T47D (cell line): Measurements from ENCODE around the gene DPYSL3.

ENCODE experiments used
- DNase-seq, 2 experiments: peaks; one replicate each; pipeline versions ENCODE4 v3.0.0 to v3.0.0-alpha.2; 2011 to 2012; ENCODE audit warnings: low read depth in 1 of 2, low spot score in 1 of 2
- JUND ChIP-seq: IDR thresholded peaks from 2 replicates; pipeline ENCODE4 v1.6.1; 2012; ENCODE audit warnings: low read depth
- in situ Hi-C: cut with HindIII; loops from 2 replicates; pipeline ENCODE4 v1.10.0; 2016; ENCODE audit warnings: low sequenced_read_pairs, low pct_unique_long_range_greater_than_20kb

The DPYSL3 gene

DNA sequence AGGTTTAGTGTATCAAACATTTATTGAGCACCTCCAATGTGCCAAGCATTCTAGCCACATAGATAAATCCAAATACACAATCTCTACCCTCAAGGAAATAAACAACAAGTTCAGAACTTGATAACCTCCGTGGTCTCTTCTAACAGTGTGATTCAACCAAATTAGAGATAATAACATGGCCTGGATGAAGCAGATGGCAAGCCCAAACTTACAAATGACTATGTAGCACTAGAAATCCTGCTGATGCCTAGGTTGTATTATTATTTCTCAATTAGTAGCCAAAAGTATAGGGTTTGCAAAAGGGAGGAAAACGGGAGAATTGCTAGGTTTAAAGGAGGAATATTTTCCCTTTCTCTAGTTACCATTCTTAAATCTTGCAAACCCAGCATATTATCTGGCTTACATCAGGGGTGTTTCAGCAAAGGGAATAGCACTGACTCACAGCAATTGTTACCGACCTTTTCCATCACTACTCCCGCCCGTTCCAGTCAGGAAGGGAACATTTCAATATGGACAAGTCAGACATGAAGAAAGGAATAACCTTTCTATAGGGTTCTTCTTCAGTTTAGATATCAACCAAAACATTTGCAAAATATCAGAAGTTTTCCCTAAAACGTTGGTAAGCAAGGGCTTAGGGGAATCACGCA is 2.3 kb downstream of the DPYSL3 start:
- no peak for DNase-seq
- in situ Hi-C loops = no loop called here
- no peak for TF ChIP-seq JUND

DNA sequence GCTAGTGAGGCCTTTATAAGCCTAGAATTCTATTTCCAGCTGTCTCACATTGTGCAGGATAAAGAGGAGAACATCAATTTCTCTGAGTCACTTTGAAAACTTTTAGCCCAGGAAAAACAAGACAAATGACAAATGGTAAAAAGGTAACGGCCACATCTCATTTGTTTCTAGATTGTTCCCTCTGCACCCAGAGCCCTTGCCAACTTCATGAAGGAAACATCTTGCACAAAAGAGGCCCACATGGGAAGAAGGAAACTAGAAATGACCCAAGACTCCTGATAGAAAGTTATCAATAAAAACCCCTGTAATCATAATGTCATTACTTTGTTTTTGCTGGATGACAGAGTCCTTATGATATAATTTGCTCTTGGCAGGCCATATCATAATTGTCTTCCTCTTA is 5.3 kb downstream of the DPYSL3 start:
- in situ Hi-C loops = no loop called here
- no peak for TF ChIP-seq JUND
- DNase-seq = no peak

DNA sequence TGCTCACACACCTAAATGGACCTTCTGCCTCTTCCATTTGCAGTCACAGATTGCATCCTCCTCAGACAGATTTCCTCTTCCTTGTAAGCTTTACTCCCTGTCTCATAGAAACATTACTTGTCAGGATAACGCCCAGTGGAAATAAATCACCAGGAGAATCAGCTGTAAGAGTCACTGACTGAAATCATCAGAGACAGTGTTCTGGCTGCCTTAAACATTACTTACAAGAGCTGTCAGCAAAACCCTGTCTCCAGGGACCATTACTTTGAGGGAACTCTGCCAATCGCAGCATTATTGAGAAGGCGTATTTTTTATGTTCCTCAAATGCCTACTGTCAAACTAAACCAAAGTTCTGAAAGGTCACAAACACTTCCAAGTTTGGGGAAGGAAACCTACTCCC is 5.9 kb downstream of the DPYSL3 start:
- no peak for TF ChIP-seq JUND
- no peak for DNase-seq
- in situ Hi-C loops = no loop called here

DNA sequence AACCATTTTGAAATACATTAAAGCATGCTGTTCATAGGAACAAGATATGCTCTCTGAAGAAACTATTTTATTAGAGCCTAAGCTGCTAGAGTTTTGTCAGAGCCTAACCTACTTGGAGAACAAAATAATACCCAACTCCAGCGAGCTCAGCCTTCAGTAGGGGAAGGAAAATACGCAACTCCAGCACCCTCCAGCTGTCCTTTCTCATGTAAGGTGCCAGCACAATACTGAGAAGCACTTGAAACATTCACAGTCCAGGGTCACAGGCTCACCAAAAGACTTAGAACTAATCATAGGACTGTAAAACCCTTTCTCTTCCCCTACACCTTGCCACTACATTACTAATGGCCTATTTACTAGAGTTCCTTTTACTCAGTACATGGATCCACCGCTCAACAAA is 18.9 kb downstream of the DPYSL3 start:
- no peak for TF ChIP-seq JUND
- DNase-seq = no peak
- in situ Hi-C loops = no loop called here

DNA sequence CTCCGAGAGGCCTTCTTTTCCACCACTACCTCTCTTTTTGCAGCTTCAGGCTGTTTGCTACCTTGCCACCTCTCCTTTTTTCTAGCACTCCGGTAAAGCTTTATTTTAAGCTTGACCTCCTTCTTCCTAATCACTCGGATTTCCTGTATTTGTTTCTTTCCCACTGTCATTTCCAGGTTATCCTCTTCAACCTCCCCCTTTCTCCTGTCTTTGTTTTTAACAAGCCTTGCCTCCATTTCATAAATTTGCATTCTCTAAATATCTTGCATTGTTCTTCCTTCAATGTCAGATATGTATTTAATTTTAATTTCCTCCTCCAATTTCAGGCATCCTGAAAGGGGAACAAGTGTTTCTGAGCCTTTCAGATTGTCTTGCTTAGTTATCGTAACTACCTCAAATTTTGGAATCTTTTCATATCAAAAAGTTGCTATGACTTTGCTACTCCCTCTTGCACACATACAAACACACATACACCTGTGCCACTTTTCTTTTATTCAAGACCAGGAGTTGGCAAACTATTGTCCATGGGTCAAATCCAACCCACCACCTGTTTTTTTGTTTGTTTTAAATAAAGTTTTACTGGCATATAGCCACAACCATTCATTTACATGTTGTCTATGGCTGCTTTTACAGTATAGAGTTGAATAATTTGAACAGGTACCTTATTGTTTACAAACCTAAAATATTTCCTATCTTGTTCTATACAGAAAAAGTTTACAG is 22.7 kb downstream of the DPYSL3 start:
- no peak for TF ChIP-seq JUND

DNA sequence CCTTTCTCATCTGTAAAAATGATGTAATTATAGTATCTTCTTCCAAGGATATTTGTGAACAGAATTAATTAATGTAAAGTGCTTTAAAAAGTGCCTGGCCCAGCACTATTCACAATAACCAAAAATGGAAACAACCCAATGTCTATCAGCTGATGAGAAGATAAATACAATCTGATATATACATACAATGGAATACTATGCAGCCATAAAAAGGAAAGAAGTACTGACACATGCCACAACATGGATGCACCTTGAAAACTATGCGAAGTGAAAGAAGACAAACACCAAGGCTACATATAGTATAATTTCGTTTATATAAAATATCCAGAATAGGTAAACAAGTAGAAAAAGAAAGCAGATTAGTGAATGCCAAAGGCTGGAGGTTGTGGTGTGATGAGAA is 24.1 kb downstream of the DPYSL3 start:
- no peak for TF ChIP-seq JUND
- DNase-seq = no peak
- in situ Hi-C loops = no loop called here

More for the DNA sequence above, 22.7 kb downstream of the DPYSL3 start:
- no peak for DNase-seq
- in situ Hi-C loops = no loop called here

DNA sequence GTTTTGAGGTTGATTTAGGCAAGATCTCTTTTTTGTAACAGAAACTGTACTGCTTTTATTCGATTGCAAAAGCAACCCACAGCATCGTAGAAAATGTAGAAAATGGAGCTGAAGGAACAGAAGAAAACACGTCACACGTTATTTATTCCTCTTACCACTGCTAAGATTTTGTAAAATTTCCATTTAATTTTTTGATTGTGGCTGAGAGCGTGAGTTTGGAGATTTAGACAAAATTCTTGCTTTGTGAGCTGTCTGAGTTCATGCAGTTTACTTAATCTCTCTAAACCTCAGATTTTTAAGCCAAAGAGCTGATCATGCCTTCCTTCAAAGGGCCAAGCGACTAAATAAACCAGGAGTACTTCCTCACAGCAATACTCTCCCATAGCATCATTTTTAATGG is 24.8 kb downstream of the DPYSL3 start:
- in situ Hi-C loops = no loop called here
- DNase-seq = no peak
- no peak for TF ChIP-seq JUND

DNA sequence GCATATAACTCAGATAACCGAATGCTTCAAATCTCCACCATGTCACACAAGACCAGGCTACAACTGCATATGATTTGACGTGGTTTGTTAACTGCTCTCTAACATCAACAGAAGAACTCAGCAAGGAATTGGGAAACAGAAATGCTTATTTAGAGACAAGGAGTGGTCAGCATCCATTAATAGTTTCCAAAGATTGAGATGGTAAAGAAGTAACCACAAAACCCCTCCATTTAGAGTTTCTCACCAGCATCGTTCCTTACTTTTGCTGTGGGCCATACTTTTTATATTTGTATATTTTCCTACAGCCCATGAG is 25.2 kb downstream of the DPYSL3 start:
- in situ Hi-C loops = no loop called here
- DNase-seq = no peak

DNA sequence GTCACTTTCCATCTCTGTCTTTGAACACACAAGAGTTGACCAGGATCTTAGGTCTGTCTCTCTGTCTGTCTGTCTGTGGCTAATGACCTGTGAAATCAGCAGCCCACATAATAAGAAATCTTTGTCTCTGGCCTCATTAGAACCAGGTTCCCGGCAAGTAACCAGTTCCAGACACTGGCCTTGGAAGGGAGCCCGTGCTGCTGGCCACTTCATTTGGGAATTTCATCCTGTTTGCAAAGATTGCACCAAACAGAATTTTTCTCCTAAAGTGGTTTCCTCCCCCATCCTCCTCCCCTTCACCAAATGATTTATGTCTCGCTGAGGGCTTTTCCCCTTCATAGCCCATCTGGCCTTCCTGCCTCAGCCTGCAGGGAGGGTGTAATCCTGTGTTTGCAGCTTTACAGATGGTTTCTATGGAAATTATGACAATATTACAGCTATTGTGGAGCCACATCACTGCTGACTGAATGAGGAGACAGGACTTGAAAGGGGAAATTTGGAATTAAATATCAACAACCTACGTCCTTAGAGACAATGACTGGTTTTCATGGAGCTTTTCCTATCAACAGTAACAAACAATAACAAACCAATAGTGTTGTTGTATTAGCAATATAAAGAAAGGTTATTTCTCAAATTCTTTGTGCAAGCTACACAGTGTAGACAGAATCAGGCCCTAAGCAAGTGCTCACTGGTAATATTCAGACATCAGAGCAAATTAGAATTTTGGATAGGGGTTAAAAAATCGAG is 25.7 kb downstream of the DPYSL3 start:
- no peak for DNase-seq
- no peak for TF ChIP-seq JUND
- in situ Hi-C loops = no loop called here

More for the DNA sequence above, 25.2 kb downstream of the DPYSL3 start:
- TF ChIP-seq JUND = no peak

DNA sequence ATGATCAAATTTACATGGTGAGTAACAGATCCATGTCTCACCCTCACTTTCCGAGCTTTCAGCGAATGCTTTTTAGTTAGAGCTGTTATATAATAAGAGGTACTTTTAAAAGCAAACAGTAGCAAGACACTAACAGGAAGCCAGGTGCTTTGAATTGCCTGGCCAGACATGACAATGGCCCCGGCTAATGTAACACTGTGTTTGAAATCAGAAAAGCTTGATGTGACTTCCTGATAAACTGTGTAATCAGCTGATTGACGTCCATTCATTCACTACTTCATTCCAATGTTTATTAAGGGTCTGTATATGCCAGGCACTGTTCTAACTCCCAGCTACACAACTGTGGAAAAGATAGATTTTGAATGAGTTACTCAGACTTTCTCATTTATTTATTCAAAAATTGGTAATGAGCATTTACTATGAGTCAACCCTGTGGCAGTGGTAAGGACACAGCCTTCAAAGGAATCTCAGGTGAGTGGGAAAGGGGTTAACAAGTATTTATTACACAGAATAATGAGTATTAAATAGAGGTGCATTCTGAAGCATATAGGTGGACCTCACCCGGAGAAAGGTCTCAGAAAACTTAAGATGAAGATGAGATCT is 26.6 kb downstream of the DPYSL3 start:
- in situ Hi-C loops = no loop called here
- DNase-seq = no peak
- TF ChIP-seq JUND = no peak

DNA sequence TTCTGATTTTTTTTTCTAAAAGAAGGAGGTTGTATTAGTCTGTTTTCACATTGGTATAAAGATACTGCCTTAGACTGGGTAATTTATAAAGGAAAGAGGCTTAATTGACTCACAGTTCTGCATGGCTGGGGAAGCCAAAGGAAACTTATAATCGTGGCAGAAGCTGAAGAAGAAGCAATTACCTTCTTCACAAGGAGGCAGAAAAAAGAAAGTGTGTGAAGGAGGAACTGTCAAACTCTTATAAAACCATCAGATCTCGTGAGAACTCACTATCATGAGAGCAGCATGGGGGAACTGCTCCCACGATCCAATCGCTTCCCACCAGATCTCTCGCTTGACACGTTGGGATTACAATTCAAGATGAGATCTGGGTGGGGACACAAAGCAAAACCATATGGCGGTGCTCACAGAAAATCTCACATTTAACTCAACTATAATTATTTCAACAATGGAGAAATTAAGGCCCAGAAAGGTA is 27.1 kb downstream of the DPYSL3 start:
- DNase-seq = no peak

DNA sequence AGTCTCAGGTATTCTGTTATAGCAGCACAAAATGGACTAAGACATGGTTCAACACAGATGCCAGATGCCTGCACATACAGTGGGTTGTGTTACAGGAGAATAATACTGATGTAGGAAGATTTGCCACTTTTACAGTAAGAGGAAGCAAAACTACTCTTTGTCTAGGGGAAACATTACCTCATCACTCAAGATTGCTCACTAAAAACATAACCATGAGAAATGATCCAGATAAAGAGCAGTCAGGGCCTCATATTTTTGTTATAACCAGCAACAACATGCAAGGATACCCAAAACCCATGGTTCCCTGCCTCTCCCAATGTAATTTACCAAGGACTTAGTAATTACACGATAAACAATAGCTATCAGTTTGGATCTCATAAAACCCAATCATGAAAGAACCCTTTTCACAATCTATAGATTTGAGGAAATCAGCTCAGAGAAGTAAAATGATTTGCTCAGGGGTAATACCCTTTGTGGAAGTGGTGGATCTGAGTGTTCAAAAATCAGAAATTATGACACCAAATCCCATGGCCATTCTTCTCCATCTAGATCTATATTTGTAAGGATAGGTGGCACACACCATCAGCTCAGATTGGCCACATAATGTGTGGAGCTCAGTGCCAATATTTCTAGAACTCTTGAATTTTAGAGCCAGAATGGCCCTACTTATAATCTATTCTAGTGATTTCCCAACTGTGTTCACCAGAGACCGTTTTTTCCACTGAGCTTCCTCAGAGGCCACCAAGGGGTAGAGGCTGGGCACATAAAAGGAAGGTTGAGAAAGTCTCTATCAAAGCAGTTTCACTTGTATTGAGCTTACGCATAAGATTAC is 27.8 kb downstream of the DPYSL3 start:
- no peak for TF ChIP-seq JUND
- in situ Hi-C loops = no loop called here
- DNase-seq = no peak

More for the DNA sequence above, 27.1 kb downstream of the DPYSL3 start:
- in situ Hi-C loops = no loop called here
- TF ChIP-seq JUND = no peak
